ENCODE results near the gene USP1.
A peak's percentile ranks its signal among the peaks of the same experiment; 100 is the strongest.

USP1 gene

DNA sequence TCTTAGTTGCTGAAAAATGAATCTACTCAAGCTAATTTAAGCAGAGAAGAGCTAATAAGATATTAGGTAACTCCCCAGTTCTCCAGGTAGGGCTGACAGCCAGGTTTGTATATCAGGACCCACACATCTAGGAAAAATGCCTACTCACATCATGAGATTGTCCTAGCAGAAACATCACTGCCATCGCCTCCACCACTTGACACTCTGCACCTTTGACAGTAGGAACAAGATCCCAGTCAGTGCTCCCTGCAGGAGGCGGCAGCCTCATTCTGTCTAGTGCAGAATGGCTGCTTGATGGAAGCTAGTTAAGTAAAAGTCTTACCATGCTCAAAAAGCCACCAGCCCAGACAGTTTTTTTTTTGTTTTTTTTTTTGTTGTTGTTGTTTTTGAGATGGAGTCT lies 31.6 kb upstream of the USP1 start:
- no peak overlapping the region for H3K4me3 ChIP-seq (ENCODE audit: low read depth, low read length)
- DNase-seq (ENCODE audit: low read depth, low spot score) = no peak
- POLR2A ChIA-PET = no interaction called here
- TF ChIP-seq, protein P1, sequence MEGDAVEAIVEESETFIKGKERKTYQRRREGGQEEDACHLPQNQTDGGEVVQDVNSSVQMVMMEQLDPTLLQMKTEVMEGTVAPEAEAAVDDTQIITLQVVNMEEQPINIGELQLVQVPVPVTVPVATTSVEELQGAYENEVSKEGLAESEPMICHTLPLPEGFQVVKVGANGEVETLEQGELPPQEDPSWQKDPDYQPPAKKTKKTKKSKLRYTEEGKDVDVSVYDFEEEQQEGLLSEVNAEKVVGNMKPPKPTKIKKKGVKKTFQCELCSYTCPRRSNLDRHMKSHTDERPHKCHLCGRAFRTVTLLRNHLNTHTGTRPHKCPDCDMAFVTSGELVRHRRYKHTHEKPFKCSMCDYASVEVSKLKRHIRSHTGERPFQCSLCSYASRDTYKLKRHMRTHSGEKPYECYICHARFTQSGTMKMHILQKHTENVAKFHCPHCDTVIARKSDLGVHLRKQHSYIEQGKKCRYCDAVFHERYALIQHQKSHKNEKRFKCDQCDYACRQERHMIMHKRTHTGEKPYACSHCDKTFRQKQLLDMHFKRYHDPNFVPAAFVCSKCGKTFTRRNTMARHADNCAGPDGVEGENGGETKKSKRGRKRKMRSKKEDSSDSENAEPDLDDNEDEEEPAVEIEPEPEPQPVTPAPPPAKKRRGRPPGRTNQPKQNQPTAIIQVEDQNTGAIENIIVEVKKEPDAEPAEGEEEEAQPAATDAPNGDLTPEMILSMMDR (IDR thresholded peaks at IDR 0.05; ENCODE audit: insufficient read depth, low read length, missing control alignments) = no peak
- CTCF ChIA-PET = interaction anchor here (1.3 to 5.4 kb wide), 7 partner anchors 10 to 322 kb away, joined by 3 to 120 read pairs (median 10); no protein-coding TSS in a partner anchor

DNA sequence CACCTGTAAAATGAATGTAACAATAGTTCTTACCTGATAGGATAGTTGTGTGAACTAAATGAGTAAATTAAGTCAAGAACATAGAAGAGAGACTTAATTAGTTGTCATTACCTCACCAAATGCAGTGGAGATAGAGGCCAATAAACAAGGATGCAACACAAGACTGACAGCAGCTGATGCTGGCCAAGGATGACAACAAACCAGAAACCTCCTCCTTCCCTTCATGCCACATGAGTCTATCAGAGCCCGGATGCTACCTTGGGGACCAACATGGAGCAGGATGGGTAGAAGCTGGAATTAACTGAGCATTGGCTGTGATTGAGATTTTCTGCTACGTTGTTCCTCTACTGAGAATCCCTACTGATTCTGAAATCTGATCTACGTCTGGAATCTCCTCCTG lies 30.3 kb upstream of the USP1 start:
- no peak overlapping the region for H3K4me3 ChIP-seq (ENCODE audit: low read depth, low read length)
- ChIA-PET CTCF (interaction anchor here (0.8 to 5.4 kb wide), 15 partner anchors 10 to 324 kb away, joined by 3 to 120 read pairs (median 3); no protein-coding TSS in a partner anchor), POLR2A (no interaction called here)
- TF ChIP-seq, protein P1 (IDR thresholded peaks at IDR 0.05; ENCODE audit: insufficient read depth, low read length, missing control alignments) = no peak
- DNase-seq (ENCODE audit: low read depth, low spot score) = no peak

DNA sequence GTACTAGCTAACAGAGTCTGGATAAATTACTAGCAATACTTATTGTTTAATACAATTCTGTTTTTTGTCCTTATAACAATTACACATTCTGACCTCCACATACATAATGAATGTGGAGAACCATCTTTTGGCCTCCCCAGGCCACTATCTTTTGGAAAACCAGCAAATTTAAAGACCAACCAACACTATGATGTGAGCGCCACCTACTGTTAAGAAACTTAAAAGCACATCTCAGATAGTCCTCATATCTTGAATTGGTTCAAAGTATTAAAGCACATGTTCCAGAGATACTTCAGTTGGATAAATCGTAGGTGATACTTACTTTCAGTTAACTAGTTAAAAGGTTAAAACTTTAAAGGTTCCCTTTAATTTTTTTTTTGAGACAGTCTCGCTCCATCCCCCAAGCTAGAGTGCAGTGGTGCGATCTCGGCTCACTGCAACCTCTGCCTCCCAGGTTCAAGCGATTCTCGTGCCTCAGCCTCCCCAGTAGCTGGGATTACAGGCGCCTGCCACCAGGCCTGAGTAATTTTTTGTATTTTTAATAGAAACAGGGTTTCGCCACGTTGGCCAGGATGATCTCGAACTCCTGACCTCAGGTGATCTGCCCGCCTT lies 29.3 kb upstream of the USP1 start:
- ChIA-PET CTCF (interaction anchor here (0.9 to 5.4 kb wide), 15 partner anchors 9 to 325 kb away, joined by 3 to 120 read pairs (median 3); no protein-coding TSS in a partner anchor), POLR2A (no interaction called here)

DNA sequence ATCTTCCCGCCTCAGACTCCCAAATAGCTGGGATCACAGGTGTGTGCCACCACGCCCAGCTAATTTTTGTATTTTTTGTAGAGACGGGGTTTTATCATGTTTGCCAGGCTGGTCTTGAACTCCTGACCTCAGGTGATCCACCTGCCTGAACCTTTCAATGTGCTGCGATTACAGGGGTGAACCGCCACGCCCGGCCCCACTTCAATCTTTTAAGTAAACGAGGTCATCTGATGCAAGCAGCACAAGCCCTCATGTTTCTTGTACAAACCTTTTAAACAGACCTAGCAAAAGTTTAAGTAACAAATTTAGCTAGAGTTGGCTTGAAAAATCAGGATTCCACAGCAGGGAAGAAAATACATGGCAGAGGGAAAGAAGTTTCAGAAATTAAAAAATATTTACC lies 21.2 kb upstream of the USP1 start:
- CTCF ChIA-PET = interaction anchor here (1.1 to 4.2 kb wide), 3 partner anchors 9 to 240 kb away, joined by 3 to 19 read pairs (median 4); no protein-coding TSS in a partner anchor
- H3K4me3 ChIP-seq (ENCODE audit: low read depth, low read length) = no peak overlapping the region
- POLR2A ChIA-PET = no interaction called here
- DNase-seq (ENCODE audit: low read depth, low spot score) = no peak
- TF ChIP-seq, protein P1 (IDR thresholded peaks at IDR 0.05; ENCODE audit: insufficient read depth, low read length, missing control alignments) = no peak

More for the DNA sequence above, 29.3 kb upstream of the USP1 start:
- no peak overlapping the region for H3K4me3 ChIP-seq (ENCODE audit: low read depth, low read length)
- TF ChIP-seq, protein P1 (IDR thresholded peaks at IDR 0.05; ENCODE audit: insufficient read depth, low read length, missing control alignments) = peak; percentile 58
- peak; percentile 12 for DNase-seq (ENCODE audit: low read depth, low spot score)

DNA sequence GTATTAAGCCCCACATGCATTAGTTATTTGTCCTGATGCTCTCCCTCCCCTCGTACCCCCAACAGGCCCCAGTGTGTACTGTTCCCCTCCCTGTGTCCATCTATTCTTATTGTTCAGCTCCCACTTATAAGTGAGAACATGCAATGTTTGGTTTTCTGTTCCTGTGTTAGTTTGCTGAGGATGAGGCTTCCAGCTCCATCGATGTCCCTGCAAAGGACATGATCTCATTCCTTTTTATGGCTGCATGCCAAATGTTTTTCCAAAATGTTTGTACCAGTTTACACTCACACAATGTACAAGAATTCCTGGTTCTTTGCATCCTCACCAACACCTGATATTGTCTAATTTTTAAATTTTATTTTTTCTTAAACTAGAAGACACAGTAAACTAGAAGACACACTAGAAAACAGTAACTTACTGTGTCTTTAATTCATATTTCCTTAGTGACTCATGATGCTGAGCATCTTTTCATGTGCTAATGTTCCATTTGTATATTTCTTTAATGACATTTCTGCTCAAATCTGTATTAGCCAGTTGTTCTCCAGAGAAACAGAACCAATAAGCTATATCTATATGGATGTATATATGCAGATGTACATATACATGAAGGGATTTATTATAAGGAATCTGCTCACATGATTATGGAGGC lies 19.4 kb upstream of the USP1 start:
- no peak overlapping the region for H3K4me3 ChIP-seq (ENCODE audit: low read depth, low read length)
- ChIA-PET CTCF (interaction anchor here (4.2 kb wide), 1 partner anchor 11 kb away, joined by 19 read pairs; no protein-coding TSS in a partner anchor), POLR2A (no interaction called here)
- TF ChIP-seq, protein P1 (IDR thresholded peaks at IDR 0.05; ENCODE audit: insufficient read depth, low read length, missing control alignments) = no peak
- DNase-seq (ENCODE audit: low read depth, low spot score) = no peak

DNA sequence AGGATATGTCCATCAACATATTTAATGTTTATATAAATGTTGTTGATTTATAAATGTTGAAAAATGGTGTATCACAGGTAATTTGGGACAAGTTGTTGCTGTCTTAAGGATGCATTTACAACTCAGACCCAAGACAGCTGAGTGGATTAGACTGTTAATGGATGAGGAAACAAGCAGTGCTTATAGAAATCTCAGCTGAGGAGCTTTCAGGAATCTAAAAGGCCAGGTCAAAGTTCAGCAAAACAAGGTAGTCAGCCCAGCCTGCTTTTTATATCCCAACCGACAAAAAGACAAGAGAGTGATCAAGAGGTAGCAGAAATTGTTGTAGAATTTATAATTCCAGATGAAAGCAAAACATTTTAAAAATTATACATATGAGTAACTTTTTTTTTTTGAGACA lies 16.6 kb upstream of the USP1 start:
- ChIA-PET POLR2A (no interaction called here), CTCF (interaction anchor here (0.8 to 1.6 kb wide), 2 partner anchors 13 to 244 kb away, joined by 3 to 4 read pairs; no protein-coding TSS in a partner anchor)
- H3K4me3 ChIP-seq (ENCODE audit: low read depth, low read length) = no peak overlapping the region
- TF ChIP-seq, protein P1 (IDR thresholded peaks at IDR 0.05; ENCODE audit: insufficient read depth, low read length, missing control alignments) = no peak
- no peak for DNase-seq (ENCODE audit: low read depth, low spot score)

Measured in AG04449 (cell line).